ENCODE data around the gene RIF1.
"Not testable (repeated sequence)": the region's sequence is repeated elsewhere in the genome, so short reads cannot be mapped to it uniquely, and the experiment has no call there.

Gene RIF1

DNA sequence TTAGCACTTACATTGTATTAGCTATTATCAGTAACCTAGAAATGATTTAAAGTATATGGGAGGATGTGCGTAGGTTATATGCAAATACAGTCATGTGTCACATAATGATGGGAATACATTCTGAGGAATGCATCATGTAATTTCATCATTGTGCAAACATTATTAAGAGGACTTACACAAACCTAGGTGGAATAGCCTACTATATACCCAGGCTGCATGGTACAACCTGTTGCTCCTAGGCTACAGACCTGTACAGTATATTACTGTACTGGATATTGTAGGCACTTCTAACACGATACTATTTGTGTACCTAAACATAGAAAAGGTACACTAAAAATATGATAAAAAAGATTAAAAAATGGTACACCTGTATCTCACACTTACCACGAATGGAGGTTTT, 7.9 kb downstream of the RIF1 start:
- DNase-seq (ENCODE audit: low spot score), result no peak

DNA sequence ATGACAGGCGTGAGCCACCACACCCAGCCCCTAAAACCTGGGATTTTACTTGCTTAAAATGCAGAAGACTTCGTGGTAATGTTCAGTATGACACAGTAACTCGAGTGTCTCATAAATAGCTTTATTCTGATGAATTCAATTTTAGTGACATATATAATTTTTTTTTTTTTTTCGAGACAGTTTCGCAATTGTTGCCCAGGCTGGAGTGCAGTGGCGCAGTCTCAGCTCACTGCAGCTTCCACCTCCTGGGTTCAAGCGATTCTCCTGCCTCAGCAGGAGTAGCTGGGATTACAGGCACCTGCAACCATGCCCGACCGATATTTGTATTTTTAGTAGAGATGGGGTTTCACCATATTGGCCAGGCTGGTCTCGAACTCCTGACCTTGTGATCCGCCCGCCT, 12.0 kb downstream of the RIF1 start:
- DNase-seq (ENCODE audit: low spot score), result not testable (repeated sequence)

- no peak for DNase-seq (ENCODE audit: low spot score)
Observed at GRCh38 chr2:151422917-151423439, 13.3 kb downstream of the RIF1 start.

DNA sequence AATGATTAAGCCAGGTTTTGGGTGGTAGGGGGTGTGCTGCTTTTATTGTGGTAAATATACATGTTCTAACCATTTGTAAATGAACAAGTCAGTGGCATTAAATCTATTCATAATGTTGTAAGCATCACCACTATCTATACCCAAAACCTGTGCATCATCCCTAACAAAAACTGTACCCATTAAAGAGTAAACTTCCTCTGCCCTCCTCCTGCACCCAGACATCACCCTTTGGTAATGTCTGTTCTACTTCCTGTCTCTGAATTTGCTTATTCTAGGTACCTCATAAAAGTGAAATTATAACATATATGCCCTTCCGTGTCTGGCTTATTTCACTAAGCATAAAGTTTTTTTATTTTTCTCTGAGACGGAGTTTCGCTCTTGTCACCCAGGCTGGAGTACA, 14.1 kb downstream of the RIF1 start:
- DNase-seq (ENCODE audit: low spot score), result no peak

- no peak for DNase-seq (ENCODE audit: low spot score)
Observed at GRCh38 chr2:151437630-151438029, 27.9 kb downstream of the RIF1 start.

GRCh38 chr2:151438506-151438905, 28.8 kb downstream of the RIF1 start:
- no peak for DNase-seq (ENCODE audit: low spot score)

GRCh38 chr2:151439127-151439526, 29.4 kb downstream of the RIF1 start:
- no peak for DNase-seq (ENCODE audit: low spot score)

GRCh38 chr2:151459358-151459757, 49.7 kb downstream of the RIF1 start:
- DNase-seq (ENCODE audit: low spot score), result no peak

- no peak for DNase-seq (ENCODE audit: low spot score)
Observed at GRCh38 chr2:151465771-151466170, 56.1 kb downstream of the RIF1 start.

DNA sequence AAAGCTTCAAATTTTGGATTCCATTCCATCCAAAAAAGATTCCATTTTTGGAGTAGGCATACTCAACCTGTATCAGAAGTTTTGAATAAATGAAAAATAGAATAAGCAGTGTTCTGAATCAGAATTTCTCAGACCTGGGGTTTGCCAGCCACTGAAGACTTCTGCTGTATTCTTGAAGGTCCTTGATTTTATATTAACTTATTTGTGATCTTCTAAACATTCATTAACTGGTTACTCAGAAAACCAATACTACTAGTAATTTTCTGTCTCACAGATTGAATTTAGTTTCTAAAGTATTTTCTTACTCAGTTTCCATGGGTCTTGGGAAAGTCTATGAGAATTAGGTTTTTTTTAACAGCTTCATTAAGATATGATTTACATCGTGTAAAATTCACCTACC, 60.9 kb downstream of the RIF1 start:
- DNase-seq (ENCODE audit: low spot score), result no peak

DNA sequence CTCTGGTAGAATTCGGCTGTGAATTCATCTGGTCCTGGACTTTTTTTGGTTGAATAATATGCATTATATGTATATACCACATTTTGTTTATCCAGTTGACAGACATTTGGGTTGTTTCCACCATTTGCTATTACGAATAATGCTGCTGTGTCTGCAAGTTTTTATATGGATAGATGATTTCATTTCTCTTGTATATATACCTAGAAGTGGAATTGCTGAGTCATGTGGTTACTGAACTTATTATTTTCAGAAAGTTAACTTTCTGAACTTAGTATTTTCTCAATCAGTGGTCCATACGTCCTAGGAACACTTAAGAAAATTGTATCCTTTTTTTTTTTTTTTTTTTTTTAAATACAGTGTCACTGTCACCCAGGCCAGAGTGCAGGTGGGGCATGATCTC, 63.3 kb downstream of the RIF1 start:
- no peak for DNase-seq (ENCODE audit: low spot score)

- DNase-seq (ENCODE audit: low spot score), result no peak
Observed at GRCh38 chr2:151475071-151475470, 65.4 kb downstream of the RIF1 start.

DNA sequence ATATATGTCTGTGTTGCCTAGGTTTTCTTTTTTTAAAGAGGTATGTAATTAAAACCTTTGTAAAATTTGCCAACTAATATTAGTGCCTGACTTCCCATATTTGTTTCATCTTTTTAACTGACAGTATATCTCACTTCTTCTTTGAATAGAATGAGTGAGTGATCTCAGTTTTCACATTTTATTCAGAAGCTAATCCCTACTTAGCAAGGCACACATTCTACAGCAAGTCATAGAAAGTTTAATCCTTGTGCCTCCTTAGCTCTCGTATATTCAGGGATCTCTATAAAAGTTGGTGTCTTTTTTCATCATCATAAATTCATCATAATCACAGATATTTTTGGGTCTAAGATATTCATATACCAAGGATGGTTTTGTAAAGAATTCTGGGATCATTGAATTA, 66.6 kb downstream of the RIF1 start:
- DNase-seq (ENCODE audit: low spot score), result no peak

GRCh38 chr2:151478011-151478410, 68.3 kb downstream of the RIF1 start:
- DNase-seq (ENCODE audit: low spot score), result no peak

GRCh38 chr2:151481744-151482143, 72.0 kb downstream of the RIF1 start:
- DNase-seq (ENCODE audit: low spot score), result no peak

DNA sequence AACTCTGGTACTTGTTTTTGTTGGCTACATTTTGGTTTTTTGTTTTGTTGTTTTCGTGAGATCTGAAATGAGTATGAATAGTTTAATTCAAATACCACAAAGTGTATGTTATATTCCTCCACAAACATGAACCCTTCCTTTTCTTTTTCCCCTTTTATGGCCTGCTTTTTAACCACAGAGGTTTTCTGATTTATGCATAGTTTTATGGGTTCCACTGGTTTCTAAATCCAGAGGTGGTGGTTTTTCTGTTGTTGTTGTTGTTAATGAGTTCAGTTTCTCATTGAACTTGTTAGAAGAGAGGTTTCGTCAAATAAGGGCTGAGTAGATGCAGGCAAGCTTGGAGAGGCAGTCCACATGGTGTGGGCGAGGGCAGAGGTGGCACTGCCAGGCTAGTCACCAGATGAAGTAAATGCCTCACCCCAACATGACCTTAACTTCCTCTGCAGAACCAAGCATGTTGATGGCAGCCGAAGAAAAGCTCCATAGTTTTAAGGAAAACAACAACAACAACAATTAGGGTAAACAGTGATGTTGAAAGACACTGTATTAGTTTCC, 72.5 kb downstream of the RIF1 start:
- no peak for DNase-seq (ENCODE audit: low spot score)

- DNase-seq (ENCODE audit: low spot score), result no peak
Observed at GRCh38 chr2:151483546-151483945, 73.8 kb downstream of the RIF1 start.

DNA sequence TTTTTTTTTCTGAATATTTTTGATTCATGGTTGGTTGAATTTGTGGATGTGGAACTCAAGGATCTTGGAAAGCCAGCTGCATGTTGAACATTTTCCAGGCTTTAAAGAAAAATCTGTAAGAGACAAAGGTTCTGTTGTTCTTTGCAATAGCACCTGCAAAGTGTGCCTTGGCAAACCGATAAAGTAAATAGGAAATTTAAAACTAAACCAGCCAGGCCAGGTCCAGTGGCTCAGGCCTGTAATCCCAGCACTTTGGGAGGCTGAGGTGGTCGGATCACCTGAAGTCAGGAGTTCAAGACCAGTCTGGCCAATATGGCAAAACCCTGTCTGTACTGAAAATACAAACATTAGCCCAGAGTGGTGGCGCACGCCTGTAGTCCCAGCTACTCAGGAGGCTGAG, 74.4 kb downstream of the RIF1 start:
- DNase-seq (ENCODE audit: low spot score), result no peak

DNA sequence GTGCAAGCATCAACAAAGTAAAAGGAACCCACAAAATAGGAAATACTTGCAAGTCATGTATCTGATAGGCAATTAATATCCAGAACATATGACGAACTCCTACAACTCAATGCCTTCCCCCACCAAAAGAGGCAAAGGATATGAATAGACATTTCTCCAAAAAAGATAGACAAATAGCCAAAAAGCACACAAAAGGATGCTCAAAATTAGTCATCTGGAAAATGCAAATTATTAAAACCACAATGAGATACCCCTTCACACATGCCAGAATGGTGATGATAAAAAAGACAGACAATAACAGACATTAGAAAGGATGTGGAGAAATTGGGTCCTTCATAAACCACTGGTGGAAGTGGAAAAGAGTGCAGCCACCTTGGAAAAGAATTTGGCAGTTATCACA, 76.4 kb downstream of the RIF1 start:
- DNase-seq (ENCODE audit: low spot score), result no peak

DNA sequence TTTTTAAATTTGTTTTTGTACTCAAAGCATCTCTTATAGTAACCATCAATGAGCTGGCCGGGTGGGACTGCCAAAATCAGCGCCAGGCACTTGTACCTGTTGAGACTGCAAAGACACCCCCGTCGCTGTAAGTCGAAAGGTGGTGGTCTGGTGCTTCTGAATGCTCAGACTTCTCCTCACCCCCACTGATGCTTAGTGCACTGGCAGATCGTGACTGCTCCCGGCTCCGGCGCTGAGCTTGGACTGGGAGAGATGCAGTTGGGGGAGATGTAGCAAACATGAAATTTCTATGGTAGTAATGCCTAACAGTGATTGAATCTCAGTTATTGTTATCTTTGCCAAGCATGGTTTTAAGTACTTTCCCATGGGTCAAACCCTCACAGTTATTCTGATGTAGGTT, 80.6 kb downstream of the RIF1 start:
- no peak for DNase-seq (ENCODE audit: low spot score)

- no peak for DNase-seq (ENCODE audit: low spot score)
Observed at GRCh38 chr2:151491496-151491895, 81.8 kb downstream of the RIF1 start.

GRCh38 chr2:151498178-151498577, 88.5 kb downstream of the RIF1 start:
- no peak for DNase-seq (ENCODE audit: low spot score)

GRCh38 chr2:151506170-151506569, 96.5 kb downstream of the RIF1 start:
- no peak for DNase-seq (ENCODE audit: low spot score)

- no peak for DNase-seq (ENCODE audit: low spot score)
Observed at GRCh38 chr2:151508519-151508918, 98.8 kb downstream of the RIF1 start.

DNA sequence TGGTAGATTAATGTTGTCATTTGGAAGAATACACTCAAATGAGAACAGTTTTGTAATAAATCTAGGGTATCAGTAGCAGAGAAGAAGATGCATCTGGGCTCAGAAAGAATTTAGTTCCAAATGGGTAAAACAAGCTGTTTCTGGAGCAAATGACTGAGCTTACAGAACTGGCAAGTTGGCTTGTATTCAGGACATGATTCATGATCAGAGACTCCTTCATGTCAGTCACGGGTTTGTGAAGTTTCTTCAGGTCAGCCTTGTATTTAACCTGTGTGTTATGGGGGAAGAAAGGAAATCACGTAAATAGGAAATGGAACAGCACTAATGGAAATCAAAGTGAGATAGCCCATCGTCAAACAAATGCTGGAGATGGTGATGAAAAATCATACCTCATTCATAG, 109.1 kb downstream of the RIF1 start:
- no peak for DNase-seq (ENCODE audit: low spot score)
